Measurements from ENCODE around the gene SMAD9. TPM values are rescaled to one million over a fixed set of nuclear protein-coding genes. Genes with fewer than 3 reads are reported as not detected.

Gene SMAD9
- 1.0 and 1.4 TPM in 2 replicates for total RNA-seq (2021; fragmentation: NEBNext Ultra II Directional; extraction: Animal tissue kit (Norgen Biotek cat#: 25700))
- 0.39 and 0.45 TPM in 2 replicates for polyA plus RNA-seq (2011; rRNA removed)
- polyA plus RNA-seq (2011; cell fraction: cytosol; rRNA removed), result 0.27 TPM
- 1.4 TPM for polyA plus RNA-seq (2011; cell fraction: nucleus; rRNA removed)
- polyA plus RNA-seq (2012, experiment 1 of 2), result 0.45 to 0.81 TPM (median 0.50 TPM) in 4 replicates
- 0.07 TPM for polyA plus RNA-seq (2012, experiment 2 of 2)
- 0.41 TPM for polyA plus RNA-seq (2013, experiment 1 of 2)
- 0.52 TPM for polyA plus RNA-seq (2013, experiment 2 of 2)
- 0.76 and 0.88 TPM in 2 replicates for polyA minus RNA-seq (2011; rRNA and poly(A)+ RNA removed)
- 0.44 TPM for polyA minus RNA-seq (2011; cell fraction: cytosol; rRNA and poly(A)+ RNA removed)
- polyA minus RNA-seq (2011; cell fraction: nucleus; rRNA and poly(A)+ RNA removed), result 0.90 TPM
- long read RNA-seq, experiment 1, partial matches to known transcripts, result 0 of 1 reads
- long read RNA-seq, experiment 1, other reads (novel, unspliced or antisense), result 1 of 1 reads
- long read RNA-seq, experiment 2, result 0 reads

- peaks cover 10% of the 10 kb centered on the region; the same call in 1 of the 2 replicates for H3K23me2 ChIP-seq (ENCODE audit: low read depth, low read length)
- peak within 1 kb of the TSS; percentile 54; the same call in 1 of the 2 replicates for H2AFZ ChIP-seq (ENCODE audit: low read length)
- H2BK20ac ChIP-seq (ENCODE audit: low read length), result no peak within 1 kb of the TSS
- peaks cover 1 to 20% (median 16%) of the 10 kb centered on the region in 4 experiments for H3K27me3 ChIP-seq (replicated peaks in 1 of 4; ENCODE audit: control insufficient read depth in 3 of 4, extremely low read depth in 1 of 4, insufficient read depth in 3 of 4, low read length in 3 of 4)
- no peak within 1 kb of the TSS for H4K91ac ChIP-seq (replicated peaks; ENCODE audit: insufficient read length, low read length)
- no peak within 1 kb of the TSS for H2AK5ac ChIP-seq (ENCODE audit: low read depth, low read length)
- no peak within 1 kb of the TSS for H3K56ac ChIP-seq (replicated peaks; ENCODE audit: insufficient read length, low read depth, low read length)
- H3K9me3 ChIP-seq (ENCODE audit: insufficient read depth in 2 of 2, low read depth in 1 of 2, low read length in 1 of 2), result no peaks in the 10 kb centered on the region
- H3K18ac ChIP-seq (ENCODE audit: extremely low read depth, low read length), result no peak within 1 kb of the TSS
- no peak within 1 kb of the TSS for H2BK5ac ChIP-seq (ENCODE audit: low read depth, low read length)
- no peak within 1 kb of the TSS for H3K4ac ChIP-seq (replicated peaks; ENCODE audit: insufficient read length, low read depth, low read length)
- H3K4me3 ChIP-seq (ENCODE audit: extremely low read depth in 1 of 4, insufficient read depth in 2 of 4, low read depth in 3 of 4, low read length in 4 of 4), result peak within 1 kb of the TSS; percentile 55 to 86 (median 72)
- H4K8ac ChIP-seq (ENCODE audit: extremely low read depth, insufficient read depth, low read length), result peak within 1 kb of the TSS; percentile 76
- no peaks in the 10 kb centered on the region for H3K79me1 ChIP-seq (ENCODE audit: low read depth, low read length)
- peaks cover 3 to 5% (median 4%) of the 10 kb centered on the region in 4 experiments; a peak in 3 of 7 replicates for H3K4me1 ChIP-seq (replicated peaks in 1 of 4; ENCODE audit: control insufficient read depth in 3 of 4, insufficient read depth in 4 of 4, low read length in 3 of 4)
- H3K4me2 ChIP-seq (ENCODE audit: insufficient read depth in 1 of 2, low read depth in 2 of 2, low read length in 2 of 2), result peak within 1 kb of the TSS; percentile 62 to 83
- H3K23ac ChIP-seq (ENCODE audit: insufficient read length), result no peak within 1 kb of the TSS
- H3K79me2 ChIP-seq (ENCODE audit: control insufficient read depth in 1 of 2, insufficient read depth in 2 of 2, low read length in 2 of 2), result no peaks in the 10 kb centered on the region
- H3K36me3 ChIP-seq (ENCODE audit: control insufficient read depth in 2 of 4, insufficient read depth in 4 of 4, low read length in 3 of 4), result no peaks in the 10 kb centered on the region
- no peaks in the 10 kb centered on the region for H4K20me1 ChIP-seq (replicated peaks in 1 of 2; ENCODE audit: control insufficient read depth in 1 of 2, insufficient read depth in 2 of 2, low read length in 2 of 2)
- H3K27ac ChIP-seq (ENCODE audit: low read depth, low read length), result no peak within 1 kb of the TSS
- 6% methylated on average over 7 of the region's 104 CpGs; no CpG with 5 or more reads in 1 of the 2 experiments for WGBS, 2 experiments (ENCODE audit: extremely low coverage in 1 of 2, insufficient coverage in 1 of 2, insufficient read length in 1 of 2, insufficient replicate concordance in 2 of 2, low coverage in 1 of 2, low lambda C conversion rate in 2 of 2, missing lambda C conversion rate in 1 of 2)
- H3K9ac ChIP-seq (replicated peaks in 1 of 4; ENCODE audit: extremely low read depth in 1 of 4, low read depth in 3 of 4, low read length in 3 of 4), result peak within 1 kb of the TSS in 2 of 4 experiments; percentile 11 to 13; a peak in 2 of 7 replicates
- H3K14ac ChIP-seq (ENCODE audit: insufficient read length), result no peak within 1 kb of the TSS
- DNase-seq (ENCODE audit: low read depth in 1 of 2, low spot score in 2 of 2) (peak in 1 of 2 experiments; percentile 68), FAIRE-seq (no peak)
- H2BK120ac ChIP-seq (replicated peaks; ENCODE audit: low read depth, low read length), result no peak within 1 kb of the TSS
- CTCF ChIA-PET (ENCODE audit: partially characterized antibody), result interaction anchor here (1.0 to 2.4 kb wide), 4 partner anchors 15 to 62 kb away, joined by 3 to 5 read pairs (median 4); no protein-coding TSS in a partner anchor
- no peak within 1 kb of the TSS for H2BK15ac ChIP-seq (ENCODE audit: low read length)
- POLR2A ChIA-PET (ENCODE audit: partially characterized antibody), result no interaction called here
- H2BK12ac ChIP-seq (ENCODE audit: low read depth, low read length), result no peak within 1 kb of the TSS
- H4K5ac ChIP-seq (ENCODE audit: insufficient read length, low read depth, low read length), result no peak within 1 kb of the TSS
- TF ChIP-seq RBBP5 (IDR thresholded peaks at IDR 0.05; ENCODE audit: borderline replicate concordance, low read depth, low read length), result peak; percentile 79; the same call in 1 of the 2 replicates
- TF ChIP-seq SRF (IDR thresholded peaks at IDR 0.05; ENCODE audit: low read depth, low read length), result no peak
- no peak for TF ChIP-seq HDAC6 (IDR thresholded peaks at IDR 0.05; ENCODE audit: low read depth, low read length)
- peak; percentile 69 for TF ChIP-seq CREB1 (IDR thresholded peaks at IDR 0.05)
- TF ChIP-seq ZNF274 (IDR thresholded peaks at IDR 0.05; ENCODE audit: borderline replicate concordance, extremely low read depth, low read length), result no peak
- no peak for TF ChIP-seq SIN3A (conservative IDR thresholded peaks at IDR 0.05 in 1 of 2, IDR thresholded peaks at IDR 0.05 in 1 of 2; ENCODE audit: low read depth in 1 of 2, low read length in 2 of 2)
- TF ChIP-seq CTCF (IDR thresholded peaks at IDR 0.05; ENCODE audit: control extremely low read depth in 1 of 3, insufficient read depth in 1 of 3, low read depth in 1 of 3, low read length in 3 of 3), result no peak
Measured at GRCh38 chr13:36919833-36920615, at the start of gene SMAD9. TSS of gene SMAD9 (minus strand) at chr13:36920238. CDS start at chr13:36879689, 40,549 bp downstream.
